CD4-positive, alpha-beta memory T cell (primary cell): ENCODE measurements around the gene RASGRP4. TPM values are rescaled to one million over a fixed set of nuclear protein-coding genes. Genes with fewer than 3 reads are reported as not detected.

Experiments
- CTCF ChIA-PET: fragments of 350-600 bp; sonication (Branson Sonifier 250); formaldehyde crosslinking; loops from one replicate; lab custom pipeline; 2021; ENCODE audit warnings: inconsistent platforms; ENCODE audit not compliant: partially characterized antibody; lab: Charles Lee
- POLR2A ChIA-PET: fragments of 350-600 bp; sonication (Branson Sonifier 250); formaldehyde crosslinking; loops from one replicate; lab custom pipeline; 2021; ENCODE audit not compliant: partially characterized antibody; lab: Charles Lee
- DNase-seq, 5 donors: peaks; one replicate each; pipeline versions ENCODE4 v3.0.0 to v3.0.0-alpha.2; 2020 to 2022; ENCODE audit warnings: mixed read lengths in 1 of 5
- H3K27ac ChIP-seq: one replicate; pipeline ENCODE4 v1.7.0; 2013; ENCODE audit warnings: low read depth, low read length
- H3K27me3 ChIP-seq: 2 replicates; pipeline ENCODE4 v1.7.0; 2013; ENCODE audit warnings: mild to moderate bottlenecking, low read length, moderate library complexity; ENCODE audit not compliant: insufficient read depth
- H3K36me3 ChIP-seq: 2 replicates; pipeline ENCODE4 v1.7.0; 2013; ENCODE audit warnings: mild to moderate bottlenecking, low read length, moderate library complexity; ENCODE audit not compliant: insufficient read depth
- H3K4me1 ChIP-seq: 2 replicates; pipeline ENCODE4 v1.7.0; 2013; ENCODE audit warnings: mild to moderate bottlenecking, low read length, moderate library complexity; ENCODE audit not compliant: insufficient read depth
- H3K4me3 ChIP-seq, 2 donors: one replicate each; pipeline ENCODE4 v1.7.0; 2013; ENCODE audit warnings: low read length in 2 of 2, mild to moderate bottlenecking in 1 of 2
- H3K9me3 ChIP-seq, 2 donors: one replicate each; pipeline ENCODE4 v1.7.0; 2013; ENCODE audit warnings: low read length in 2 of 2, control low read depth in 1 of 2; ENCODE audit not compliant: control insufficient read depth in 1 of 2
- H3K27ac Mint-ChIP-seq, 7 donors: one replicate each; pipeline ENCODE4 v1.8.0; 2020 to 2021; ENCODE audit warnings: mixed read lengths in 7 of 7, mild to moderate bottlenecking in 6 of 7, inconsistent platforms in 3 of 7, moderate library complexity in 3 of 7
- H3K27me3 Mint-ChIP-seq, 2 donors: one replicate each; pipeline ENCODE4 v1.8.0; 2020 to 2021; ENCODE audit warnings: mixed read lengths in 2 of 2
- H3K36me3 Mint-ChIP-seq, 2 donors: one replicate each; pipeline ENCODE4 v1.8.0; 2020 to 2021; ENCODE audit warnings: mixed read lengths in 2 of 2, inconsistent platforms in 1 of 2, mild to moderate bottlenecking in 1 of 2
- H3K4me1 Mint-ChIP-seq, 4 donors: one replicate each; pipeline ENCODE4 v1.8.0; 2020 to 2021; ENCODE audit warnings: mixed read lengths in 4 of 4, mild to moderate bottlenecking in 1 of 4
- H3K4me3 Mint-ChIP-seq, 8 donors: one replicate each; pipeline ENCODE4 v1.8.0; 2020 to 2021; ENCODE audit warnings: mixed read lengths in 8 of 8, mild to moderate bottlenecking in 7 of 8, moderate library complexity in 6 of 8, inconsistent platforms in 3 of 8
- H3K9me3 Mint-ChIP-seq, 8 donors: one replicate each; pipeline ENCODE4 v1.8.0; 2020 to 2021; ENCODE audit warnings: mixed read lengths in 8 of 8, mild to moderate bottlenecking in 5 of 8, inconsistent platforms in 3 of 8, moderate library complexity in 1 of 8
- intact Hi-C: fragments of 100-400 bp; cut with micrococcal nuclease; formaldehyde crosslinking; loops from one replicate; pipeline ENCODE4 v1.15.1; 2023
- polyA plus RNA-seq, 2 donors: library from polyadenylated mRNA; unstranded; fragments of 300-500 nt; fragmentation: Illumina TruSeq; gene quantifications; one replicate each; pipeline ENCODE4 v1.2.3, GENCODE V29; 2021
- total RNA-seq, 2 experiments: library from RNA; stranded (reverse); gene quantifications; one replicate each; pipeline ENCODE4 v1.2.3, GENCODE V29; 2021

The RASGRP4 gene
- total and polyA plus RNA-seq, 4 experiments from 2014 or later, result 0.06 to 0.33 (median 0.31) TPM; not detected in 1

DNA sequence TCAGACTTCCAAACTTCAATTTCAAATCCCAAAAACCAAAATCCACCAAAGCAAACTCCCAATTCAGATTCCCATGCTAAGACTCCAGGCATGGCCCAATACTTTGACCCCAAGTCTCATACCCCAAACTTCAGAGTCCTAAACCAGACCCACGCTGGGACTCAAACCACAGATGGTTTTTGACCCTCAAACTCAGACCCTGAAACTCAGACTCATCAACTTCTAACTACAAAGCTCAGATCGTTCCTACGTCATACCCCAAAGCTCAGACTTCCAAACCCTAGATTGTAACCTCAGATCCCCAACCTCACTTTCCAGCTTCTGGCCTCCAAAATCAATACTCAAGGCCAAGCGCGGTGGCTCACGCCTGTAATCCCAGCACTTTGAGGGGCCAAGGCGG, 19.3 kb upstream of the RASGRP4 start:
- peaks cover 0 to 4% (median 0%) of the 10 kb centered on the region in 4 donors for H3K4me1 Mint-ChIP-seq
- H3K4me3 Mint-ChIP-seq, result no peak overlapping the region
- peaks cover 0 to 9% of the 10 kb centered on the region in 2 donors for H3K27me3 Mint-ChIP-seq
- H3K27ac ChIP-seq, result no peak overlapping the region
- H3K36me3 Mint-ChIP-seq, result no peaks in the 10 kb centered on the region
- no peaks in the 10 kb centered on the region for H3K36me3 ChIP-seq
- ChIA-PET CTCF (no interaction called here), POLR2A (no interaction called here)
- H3K4me1 ChIP-seq, result no peaks in the 10 kb centered on the region
- intact Hi-C loops, result no loop called here
- peaks cover 0 to 4% (median 0%) of the 10 kb centered on the region in 8 donors for H3K9me3 Mint-ChIP-seq
- no peaks in the 10 kb centered on the region for H3K27me3 ChIP-seq
- H3K4me3 ChIP-seq, result no peak overlapping the region
- H3K9me3 ChIP-seq, result no peaks in the 10 kb centered on the region
- H3K27ac Mint-ChIP-seq, result peak overlapping the region in 1 of 7 donors; percentile 13
- DNase-seq, result no peak

DNA sequence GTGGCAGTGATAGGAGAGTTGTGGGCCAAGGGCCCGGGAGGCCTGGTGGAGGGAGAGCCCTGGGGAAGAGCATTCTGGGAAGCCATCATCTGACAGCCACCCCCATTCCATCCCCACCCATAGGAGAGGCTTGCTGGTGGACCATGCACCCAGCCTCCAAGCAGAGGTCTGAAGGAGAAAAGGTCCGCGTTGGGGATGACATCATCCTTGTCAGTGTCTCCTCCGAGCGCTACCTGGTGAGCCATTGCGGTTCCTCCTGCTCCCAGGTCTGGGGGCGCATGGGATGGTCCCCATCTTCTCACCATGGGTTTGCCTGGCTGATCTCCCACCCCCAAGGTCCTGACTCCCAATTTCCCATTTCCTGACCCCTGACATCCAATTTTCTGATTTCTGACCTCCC, 18.0 kb upstream of the RASGRP4 start:
- Histone ChIP-seq H3K9me3 (no peaks in the 10 kb centered on the region), H3K36me3 (no peaks in the 10 kb centered on the region), H3K27ac (no peak overlapping the region), H3K27me3 (no peaks in the 10 kb centered on the region), H3K4me1 (no peaks in the 10 kb centered on the region), H3K4me3 (no peak overlapping the region)
- no peak for DNase-seq
- intact Hi-C loops, result no loop called here
- Mint-ChIP-seq H3K27ac (no peak overlapping the region), H3K9me3 (peaks cover 0 to 2% (median 0%) of the 10 kb centered on the region in 8 donors), H3K4me3 (no peak overlapping the region), H3K4me1 (peaks cover 0 to 4% (median 0%) of the 10 kb centered on the region in 4 donors), H3K36me3 (no peaks in the 10 kb centered on the region), H3K27me3 (peaks cover 0 to 9% of the 10 kb centered on the region in 2 donors)
- ChIA-PET POLR2A (no interaction called here), CTCF (no interaction called here)

GRCh38 chr19:38443458-38443999, 17.5 kb upstream of the RASGRP4 start:
- intact Hi-C loops, result no loop called here
- no peak overlapping the region for H3K27ac Mint-ChIP-seq
- no peaks in the 10 kb centered on the region for H3K36me3 Mint-ChIP-seq
- Histone ChIP-seq H3K4me1 (no peaks in the 10 kb centered on the region), H3K27ac (no peak overlapping the region), H3K4me3 (no peak overlapping the region), H3K36me3 (no peaks in the 10 kb centered on the region), H3K9me3 (no peaks in the 10 kb centered on the region), H3K27me3 (no peaks in the 10 kb centered on the region)
- no peaks in the 10 kb centered on the region for H3K9me3 Mint-ChIP-seq
- DNase-seq, result no peak
- POLR2A ChIA-PET, result no interaction called here
- CTCF ChIA-PET, result no interaction called here
- H3K4me1 Mint-ChIP-seq, result peaks cover 0 to 4% (median 0%) of the 10 kb centered on the region in 4 donors
- H3K4me3 Mint-ChIP-seq, result no peak overlapping the region
- peaks cover 0 to 10% of the 10 kb centered on the region in 2 donors for H3K27me3 Mint-ChIP-seq

GRCh38 chr19:38442736-38443135, 16.7 kb upstream of the RASGRP4 start:
- Histone ChIP-seq H3K27ac (no peak overlapping the region), H3K4me1 (no peaks in the 10 kb centered on the region), H3K9me3 (no peaks in the 10 kb centered on the region), H3K36me3 (no peaks in the 10 kb centered on the region), H3K27me3 (no peaks in the 10 kb centered on the region), H3K4me3 (no peak overlapping the region)
- CTCF ChIA-PET, result no interaction called here
- H3K9me3 Mint-ChIP-seq, result no peaks in the 10 kb centered on the region
- no peak overlapping the region for H3K4me3 Mint-ChIP-seq
- peaks cover 2 to 12% of the 10 kb centered on the region in 2 donors for H3K27me3 Mint-ChIP-seq
- H3K27ac Mint-ChIP-seq, result no peak overlapping the region
- peaks cover 0 to 4% (median 0%) of the 10 kb centered on the region in 4 donors for H3K4me1 Mint-ChIP-seq
- H3K36me3 Mint-ChIP-seq, result no peaks in the 10 kb centered on the region
- no peak for DNase-seq
- POLR2A ChIA-PET, result no interaction called here
- intact Hi-C loops, result no loop called here

DNA sequence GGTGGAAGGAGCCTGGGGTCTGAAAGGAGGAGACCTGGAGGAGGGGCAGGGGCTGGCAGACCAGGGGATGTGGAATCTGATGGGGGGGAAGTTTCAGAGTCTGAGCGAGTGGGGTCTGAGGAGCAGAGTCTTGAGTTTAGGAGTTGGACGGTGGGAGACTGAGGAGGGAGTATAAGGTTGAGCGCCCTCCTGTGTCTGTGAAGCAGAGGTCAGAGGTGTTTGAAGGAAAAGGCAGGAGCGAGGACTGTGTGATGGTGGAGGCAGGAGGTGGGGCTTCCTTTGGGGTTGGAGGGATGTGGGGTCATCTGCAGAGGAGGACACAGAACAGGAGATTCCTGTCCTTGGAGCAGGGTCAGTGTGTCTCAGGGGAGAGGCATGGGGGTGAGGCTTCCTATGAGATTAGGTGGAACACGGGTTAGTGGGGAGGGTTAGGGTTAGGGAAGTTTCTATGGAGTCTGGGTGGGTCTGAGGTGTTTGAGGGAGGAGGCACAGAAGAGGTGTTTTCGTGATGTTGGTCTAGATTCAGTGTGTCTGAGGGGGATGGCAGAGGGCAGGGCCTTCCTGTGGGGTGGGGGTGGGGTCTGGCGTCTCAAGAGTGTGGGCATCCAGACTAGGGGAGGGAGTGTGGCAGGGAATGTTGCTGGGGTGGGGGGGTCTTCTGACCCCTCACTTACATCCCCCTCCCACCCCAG, 15.8 kb upstream of the RASGRP4 start:
- peaks cover 2 to 12% of the 10 kb centered on the region in 2 donors for H3K27me3 Mint-ChIP-seq
- ChIA-PET POLR2A (no interaction called here), CTCF (no interaction called here)
- no peaks in the 10 kb centered on the region for H3K27me3 ChIP-seq
- no peak overlapping the region for H3K4me3 ChIP-seq
- DNase-seq, result no peak
- intact Hi-C loops, result no loop called here
- no peaks in the 10 kb centered on the region for H3K36me3 Mint-ChIP-seq
- H3K27ac ChIP-seq, result no peak overlapping the region
- no peaks in the 10 kb centered on the region for H3K36me3 ChIP-seq
- H3K4me1 Mint-ChIP-seq, result peaks cover 0 to 4% (median 0%) of the 10 kb centered on the region in 4 donors
- H3K9me3 ChIP-seq, result no peaks in the 10 kb centered on the region
- peak overlapping the region in 2 of 7 donors; percentile 14 to 28 for H3K27ac Mint-ChIP-seq
- H3K4me1 ChIP-seq, result no peaks in the 10 kb centered on the region
- no peaks in the 10 kb centered on the region for H3K9me3 Mint-ChIP-seq
- H3K4me3 Mint-ChIP-seq, result no peak overlapping the region

GRCh38 chr19:38440592-38440991, 14.6 kb upstream of the RASGRP4 start:
- CTCF ChIA-PET, result interaction anchor here (1.3 kb wide), 1 partner anchor 37 kb away, joined by 5 read pairs; the partner anchor contains the start of gene FAM98C

GRCh38 chr19:38437917-38438316, 11.9 kb upstream of the RASGRP4 start:
- CTCF ChIA-PET, result interaction anchor here (1.1 kb wide), 1 partner anchor 10 kb away, joined by 3 read pairs; no protein-coding TSS in a partner anchor
- Mint-ChIP-seq H3K4me3 (no peak overlapping the region), H3K4me1 (peaks cover 5 to 10% (median 6%) of the 10 kb centered on the region in 4 donors), H3K27ac (peak overlapping the region in 1 of 7 donors; percentile 8), H3K27me3 (peaks cover 5 to 14% of the 10 kb centered on the region in 2 donors), H3K9me3 (no peaks in the 10 kb centered on the region), H3K36me3 (no peaks in the 10 kb centered on the region)
- Histone ChIP-seq H3K27me3 (peaks cover 3% of the 10 kb centered on the region), H3K4me3 (no peak overlapping the region), H3K9me3 (no peaks in the 10 kb centered on the region), H3K27ac (no peak overlapping the region), H3K36me3 (no peaks in the 10 kb centered on the region), H3K4me1 (peaks cover 8% of the 10 kb centered on the region)
- DNase-seq, result no peak
- POLR2A ChIA-PET, result no interaction called here
- intact Hi-C loops, result no loop called here

More at GRCh38 chr19:38440592-38440991, 14.6 kb upstream of the RASGRP4 start:
- H3K9me3 Mint-ChIP-seq, result no peaks in the 10 kb centered on the region
- no peak overlapping the region for H3K27ac Mint-ChIP-seq
- no peak overlapping the region for H3K4me3 Mint-ChIP-seq
- Histone ChIP-seq H3K4me3 (no peak overlapping the region), H3K9me3 (no peaks in the 10 kb centered on the region), H3K27me3 (no peaks in the 10 kb centered on the region), H3K4me1 (no peaks in the 10 kb centered on the region), H3K36me3 (no peaks in the 10 kb centered on the region), H3K27ac (no peak overlapping the region)
- no peak for DNase-seq
- peaks cover 2 to 12% of the 10 kb centered on the region in 2 donors for H3K27me3 Mint-ChIP-seq
- POLR2A ChIA-PET, result no interaction called here
- intact Hi-C loops, result no loop called here
- H3K36me3 Mint-ChIP-seq, result no peaks in the 10 kb centered on the region
- H3K4me1 Mint-ChIP-seq, result peaks cover 0 to 4% (median 0%) of the 10 kb centered on the region in 4 donors
